HG02678 (cell line): ENCODE data around the gene ENG.

ENCODE experiments used
- ATAC-seq: cut with Tn5 transposase; IDR thresholded peaks from one replicate; pipeline ENCODE4 v1.9.1; 2021; ENCODE audit warnings: mild to moderate bottlenecking, moderate library complexity; ENCODE audit not compliant: unreplicated experiment

The ENG gene

GRCh38 chr9:127815512-127816361, 38.7 kb downstream of the ENG start:
- no peak for ATAC-seq

DNA sequence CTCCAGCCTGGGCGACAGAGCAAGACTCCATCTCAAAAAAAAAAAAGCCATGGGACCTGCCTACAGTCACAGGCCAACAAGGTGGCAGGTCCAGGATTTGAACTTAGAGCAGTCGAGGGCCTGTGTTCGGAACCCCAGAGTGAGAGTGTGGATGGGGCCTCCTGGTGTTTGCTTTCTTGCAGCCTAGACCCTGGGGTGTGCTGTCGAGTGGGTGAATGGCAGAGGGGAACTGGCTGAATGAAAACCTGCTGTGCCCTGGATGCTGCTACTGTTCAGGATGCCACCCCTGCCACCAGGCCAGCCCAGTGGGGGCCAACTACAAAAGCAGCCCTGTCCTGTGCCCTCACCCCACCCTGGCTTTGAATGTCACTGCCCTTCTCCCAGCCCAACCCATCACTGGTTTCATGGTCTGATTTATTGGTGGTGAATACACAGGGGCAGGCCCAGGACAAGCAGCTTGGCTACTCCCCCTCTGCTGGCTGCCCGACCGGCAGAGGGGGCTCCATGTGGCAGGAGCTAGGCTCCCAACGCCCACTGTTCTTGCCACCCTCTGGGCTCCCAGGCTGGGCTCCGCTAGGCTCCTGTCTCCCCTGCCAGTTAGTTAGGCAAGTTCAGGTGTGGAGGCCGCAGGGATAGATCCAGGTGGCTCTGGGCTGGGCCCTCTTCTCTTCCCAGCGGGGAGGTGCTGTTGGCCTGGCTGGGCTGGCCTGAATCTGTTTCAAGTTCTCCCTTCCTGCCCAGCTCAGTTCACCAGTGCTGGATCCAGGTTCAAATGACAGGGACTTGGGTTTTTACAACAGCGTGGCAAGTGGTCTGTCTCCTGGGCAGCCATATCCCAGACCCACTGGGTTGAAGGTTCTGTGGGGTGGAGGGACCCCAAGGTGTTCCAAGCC, 39.6 kb downstream of the ENG start:
- ATAC-seq: no peak

DNA sequence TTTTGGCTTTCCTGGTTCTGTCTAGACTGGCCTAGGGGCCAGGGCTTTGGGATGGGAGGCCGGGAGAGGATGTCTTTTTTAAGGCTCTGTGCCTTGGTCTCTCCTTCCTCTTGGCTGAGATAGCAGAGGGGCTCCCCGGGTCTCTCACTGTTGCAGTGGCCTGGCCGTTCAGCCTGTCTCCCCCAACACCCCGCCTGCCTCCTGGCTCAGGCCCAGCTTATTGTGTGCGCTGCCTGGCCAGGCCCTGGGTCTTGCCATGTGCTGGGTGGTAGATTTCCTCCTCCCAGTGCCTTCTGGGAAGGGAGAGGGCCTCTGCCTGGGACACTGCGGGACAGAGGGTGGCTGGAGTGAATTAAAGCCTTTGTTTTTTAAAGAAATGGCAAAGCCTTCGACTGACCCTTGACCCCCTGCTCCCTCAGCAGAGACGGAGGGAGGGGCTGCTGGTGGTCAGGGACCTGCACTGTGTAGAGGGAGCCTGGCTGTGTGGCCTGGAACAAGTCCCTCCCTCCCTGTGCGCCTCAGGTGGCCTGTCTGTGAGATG, 40.7 kb downstream of the ENG start:
- ATAC-seq: no peak

DNA sequence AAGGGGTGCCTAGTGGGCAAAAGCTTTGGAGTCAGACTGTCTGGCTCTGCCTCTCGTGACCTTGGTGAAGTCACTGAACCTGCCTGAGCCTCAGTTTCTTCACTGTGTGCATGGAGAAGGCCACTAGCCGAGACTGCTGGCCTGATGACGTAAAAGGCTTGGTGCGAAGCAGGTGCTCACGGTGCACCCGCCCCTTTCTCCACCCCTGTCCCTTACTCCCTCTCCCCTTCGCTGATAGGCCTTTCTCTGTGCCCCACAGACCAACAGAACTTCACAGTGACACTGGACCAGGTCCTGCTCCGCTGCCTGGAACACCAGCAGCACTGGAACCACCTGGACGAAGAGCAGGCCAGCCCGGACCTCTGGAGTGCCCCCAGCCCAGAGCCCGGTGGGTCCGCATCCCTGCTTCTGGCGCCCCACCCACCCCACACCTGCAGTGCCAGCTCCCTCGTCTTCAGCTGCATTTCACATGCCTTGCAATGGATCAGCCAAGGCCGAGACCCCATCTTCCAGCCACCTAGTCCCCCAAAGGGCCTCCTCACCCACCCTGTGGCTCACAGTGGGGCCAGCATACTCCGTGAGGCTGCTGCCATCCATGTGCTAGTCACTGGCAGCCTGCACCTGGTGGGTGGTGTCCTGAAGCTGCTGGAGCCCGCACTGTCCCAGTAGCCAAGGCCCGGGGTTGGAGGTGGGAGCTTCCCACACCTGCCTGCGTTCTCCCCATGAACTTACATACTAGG, 41.4 kb downstream of the ENG start:
- no peak for ATAC-seq

DNA sequence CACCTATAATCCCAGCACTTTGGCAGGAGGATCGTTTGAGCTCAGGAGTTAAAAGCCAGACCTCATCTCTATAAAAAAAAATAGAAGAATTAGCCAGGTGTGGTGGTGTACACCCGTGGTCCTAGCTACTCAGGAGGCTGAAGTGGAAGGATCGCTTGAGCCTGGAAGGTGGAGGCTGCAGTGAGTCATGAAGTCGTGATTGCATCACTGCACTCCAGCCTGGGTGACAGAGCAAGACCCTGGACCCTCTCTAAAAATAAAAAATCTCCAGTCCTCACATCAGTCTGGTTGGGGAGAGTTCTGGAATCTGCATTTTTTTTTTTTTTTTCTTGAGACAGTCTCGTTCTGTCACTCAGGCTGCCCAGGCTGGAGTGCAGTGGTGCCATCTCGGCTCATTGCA, 42.4 kb downstream of the ENG start:
- ATAC-seq: no peak

- no peak for ATAC-seq
These were observed 43.9 kb downstream of the ENG start for GRCh38 chr9:127810378-127811187.

DNA sequence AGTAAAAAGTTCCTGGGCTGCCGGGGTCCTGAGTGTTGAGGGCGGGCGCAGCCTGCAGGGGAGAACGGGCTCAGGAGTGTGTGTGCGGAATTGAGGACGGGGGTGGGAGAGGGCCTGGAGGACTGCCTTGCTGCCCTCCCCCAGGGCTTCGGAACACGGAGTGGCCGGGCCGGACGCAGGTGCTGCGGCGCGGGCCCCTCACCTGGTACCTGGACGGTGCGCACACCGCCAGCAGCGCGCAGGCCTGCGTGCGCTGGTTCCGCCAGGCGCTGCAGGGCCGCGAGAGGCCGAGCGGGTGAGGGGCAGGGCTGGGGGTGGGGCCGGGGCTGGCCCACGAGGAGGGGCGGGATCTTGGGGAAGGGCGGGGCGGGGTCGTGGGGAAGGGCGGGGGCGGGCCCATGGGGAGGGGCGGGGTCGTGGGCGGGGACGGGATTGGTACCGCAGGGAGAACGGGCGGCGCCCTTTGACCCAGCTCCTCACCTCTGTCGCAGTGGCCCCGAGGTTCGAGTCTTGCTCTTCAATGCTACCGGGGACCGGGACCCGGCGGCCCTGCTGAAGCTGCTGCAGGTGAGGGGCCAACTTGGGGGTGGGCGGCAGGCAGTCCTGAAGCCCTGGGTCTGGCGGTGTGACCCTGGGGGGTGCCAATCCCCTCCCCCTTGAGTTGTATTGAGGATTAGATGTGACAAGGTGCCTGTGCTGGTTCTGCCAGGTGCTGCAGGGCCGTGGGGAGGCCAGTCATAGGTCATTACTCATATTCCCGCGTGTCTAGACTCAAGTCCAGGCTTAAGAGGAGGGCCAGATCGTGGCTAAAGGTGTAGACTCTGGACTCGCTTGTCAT, 44.7 kb downstream of the ENG start:
- no peak for ATAC-seq

DNA sequence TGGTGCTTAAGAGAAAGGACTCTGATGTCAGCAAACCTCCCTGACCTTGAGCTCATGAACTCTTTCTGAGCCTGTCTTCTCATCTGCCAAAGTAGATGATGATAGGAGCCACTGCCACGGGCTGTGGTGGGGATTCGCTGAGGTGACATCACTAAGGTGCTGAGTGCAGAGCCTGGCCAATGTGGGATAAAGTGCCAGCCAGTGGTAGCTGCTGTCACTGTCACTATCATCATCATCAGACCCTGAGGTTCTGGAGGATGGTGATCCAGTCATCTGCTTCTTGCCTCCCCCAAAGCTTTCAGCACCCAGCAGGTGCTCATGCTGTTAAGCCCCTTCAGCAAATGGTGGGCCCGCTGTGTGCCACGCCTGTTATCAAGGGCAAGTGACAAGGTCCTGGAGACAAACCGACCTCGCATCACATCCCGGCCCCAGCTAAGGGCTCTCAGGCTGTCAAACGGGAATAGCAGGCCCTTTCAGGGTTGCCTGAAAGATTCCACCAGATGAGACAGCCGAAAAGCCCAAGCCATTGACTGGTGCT, 45.4 kb downstream of the ENG start:
- ATAC-seq: no peak

GRCh38 chr9:127808347-127809001, 46.0 kb downstream of the ENG start:
- no peak for ATAC-seq

- ATAC-seq: no peak
These were observed 47.6 kb downstream of the ENG start for GRCh38 chr9:127806871-127807270.

DNA sequence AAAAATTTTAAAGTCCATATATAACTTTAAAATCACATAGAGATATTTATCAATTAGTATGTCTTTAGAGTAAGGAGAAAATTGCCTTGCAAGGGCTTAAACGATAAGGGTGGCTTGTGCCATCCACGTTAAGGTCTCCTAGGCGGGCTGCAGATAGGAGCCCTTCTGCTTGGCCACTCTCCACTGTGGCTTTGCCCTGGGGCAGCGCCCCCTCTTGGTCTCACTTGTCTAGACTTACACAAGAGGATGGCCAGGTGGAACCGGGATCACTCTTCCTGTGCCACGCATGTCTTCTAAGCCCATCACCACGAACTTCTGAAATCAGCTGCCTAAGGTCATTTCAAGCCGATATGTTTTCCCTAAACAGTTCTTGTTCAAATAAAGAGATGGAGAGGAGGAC, 48.8 kb downstream of the ENG start:
- ATAC-seq: no peak

- peak; percentile 9 for ATAC-seq
These were observed 50.7 kb downstream of the ENG start for GRCh38 chr9:127803507-127804352.

DNA sequence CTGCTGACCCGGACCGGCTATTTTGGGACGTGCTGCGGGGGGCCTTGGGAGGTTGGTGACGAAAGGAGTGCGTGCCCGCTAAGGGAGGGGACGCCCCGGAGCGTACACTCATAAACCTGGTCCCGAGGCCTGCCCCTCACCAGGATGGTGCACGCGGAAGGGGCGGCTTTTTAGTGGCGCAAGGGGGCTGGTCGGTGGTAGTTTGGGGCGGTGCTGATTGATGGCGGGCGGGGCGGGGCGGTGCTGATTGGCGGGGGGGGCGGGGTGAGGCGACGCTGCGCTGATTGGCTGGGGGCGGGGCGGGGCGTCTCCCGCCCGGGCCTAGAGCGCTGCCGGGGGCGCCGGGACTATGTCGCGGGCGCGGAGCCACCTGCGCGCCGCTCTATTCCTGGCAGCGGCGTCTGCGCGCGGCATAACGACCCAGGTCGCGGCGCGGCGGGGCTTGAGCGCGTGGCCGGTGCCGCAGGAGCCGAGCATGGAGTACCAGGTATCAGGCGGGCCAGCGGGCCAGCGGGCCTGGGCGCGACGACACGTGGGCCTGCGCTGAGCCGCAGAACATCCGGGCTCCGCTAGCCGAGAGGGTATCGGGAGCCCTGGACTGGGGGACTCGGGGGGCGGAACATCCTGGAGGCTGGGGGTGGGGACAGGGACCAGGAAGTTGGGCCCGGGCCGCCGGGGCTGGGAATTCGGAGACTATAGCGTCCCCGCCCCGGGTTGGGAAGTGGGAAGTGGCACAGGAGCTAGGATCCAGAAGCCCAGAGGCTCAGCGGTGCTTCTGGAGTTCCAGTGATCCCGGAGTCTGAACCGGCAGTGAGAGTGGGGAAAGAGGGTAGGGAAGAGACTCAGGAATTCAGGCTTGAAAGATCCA, 51.6 kb downstream of the ENG start, which contains the start of gene FPGS:
Gene FPGS (plus strand): TSS at position 307 of the 868 bp plus-strand sequence. CDS start 43 bp downstream, at position 350.
- ATAC-seq: peak; percentile 79

DNA sequence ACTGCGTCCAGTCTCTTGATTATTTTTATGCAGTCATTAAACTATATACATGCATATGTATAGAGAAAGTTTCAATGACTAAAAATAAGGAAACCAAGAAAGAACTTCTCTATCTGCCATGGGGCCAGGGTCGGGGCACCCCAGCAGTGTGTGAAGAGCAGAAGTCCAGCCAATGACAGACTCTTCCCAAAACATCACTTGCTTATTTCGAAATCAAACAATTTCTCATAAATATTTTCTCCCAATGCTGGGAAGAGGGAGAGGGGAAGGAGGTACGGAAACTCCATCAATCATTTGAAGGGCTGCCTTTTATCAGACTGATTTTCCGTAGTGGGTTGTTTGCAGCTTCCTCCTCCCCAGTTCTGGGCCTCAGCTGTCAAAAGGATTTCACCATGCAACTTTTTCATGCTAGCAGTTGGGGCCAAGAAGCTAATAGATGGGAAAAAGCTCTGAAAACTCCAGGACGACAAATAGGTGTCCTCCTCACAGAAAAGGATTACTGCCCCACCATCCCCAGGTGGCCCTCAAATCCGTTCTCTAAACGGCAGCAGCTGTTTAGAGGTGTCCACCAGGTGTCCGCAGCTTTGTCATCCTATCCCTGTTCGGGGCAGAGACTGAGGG, 52.4 kb downstream of the ENG start:
- ATAC-seq: no peak

DNA sequence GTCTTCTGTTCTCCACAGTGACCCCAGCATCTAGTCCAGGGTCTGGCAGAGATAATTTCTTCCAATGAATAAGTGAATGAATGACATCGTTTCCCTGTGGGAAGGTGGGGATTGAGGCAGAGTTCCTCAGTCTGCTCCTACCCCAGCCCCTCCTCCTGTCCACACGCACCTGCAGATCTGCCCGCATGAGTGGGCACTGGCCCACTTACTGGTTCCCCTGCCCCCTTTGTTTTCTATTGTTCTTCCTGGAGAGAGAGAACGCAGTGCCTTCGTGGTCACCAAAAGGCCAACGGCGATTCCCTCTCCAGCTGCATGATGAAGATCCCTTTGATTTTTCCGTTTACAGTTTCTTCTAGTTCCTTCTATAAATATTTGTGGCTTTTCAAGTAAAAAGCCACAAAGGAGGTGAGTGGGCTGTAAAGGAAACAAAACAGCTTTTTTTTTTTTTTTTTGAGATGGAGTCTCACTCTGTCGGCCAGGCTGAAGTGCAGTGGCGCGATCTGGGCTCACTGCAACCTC, 57.5 kb downstream of the ENG start:
- no peak for ATAC-seq
